PC-3 (cell line): Measurements from ENCODE around the gene GBF1.
"Not testable (repeated sequence)": the region's sequence is repeated elsewhere in the genome, so short reads cannot be mapped to it uniquely, and the experiment has no call there.

Experiments used
- CTCF ChIP-seq: fragments of 300-600 bp; sonication (generic); conservative IDR thresholded peaks from 2 replicates; pipeline ENCODE4 v1.5.1; 2017; ENCODE audit warnings: antibody characterized with exemption, low read depth, mild to moderate bottlenecking, low read length
- EZH2 ChIP-seq: fragments of 300-600 bp; sonication (generic); IDR thresholded peaks from one replicate; pipeline ENCODE4 v1.6.1; 2017; ENCODE audit warnings: antibody characterized with exemption, mild to moderate bottlenecking, low read length; ENCODE audit not compliant: unreplicated experiment
- EZH2phosphoT487 ChIP-seq: fragments of 300-600 bp; sonication (generic); IDR thresholded peaks from 2 replicates; pipeline ENCODE4 v1.6.1; 2018; ENCODE audit warnings: mild to moderate bottlenecking, antibody characterized with exemption, low read length, borderline replicate concordance

GRCh38 chr10:102213599-102213998 lies 31.7 kb upstream of the GBF1 start:
- TF ChIP-seq CTCF, EZH2, EZH2phosphoT487: not testable (repeated sequence)
